Erythroblast (primary cell): ENCODE data around the gene ST6GALNAC4.

Experiments used
- GATA1 ChIP-seq: IDR thresholded peaks from 2 replicates; pipeline ENCODE4 v1.6.1; 2011; ENCODE audit warnings: low read depth, mild to moderate bottlenecking, control low read depth, low read length, moderate library complexity
- POLR2A ChIP-seq: IDR thresholded peaks from 2 replicates; pipeline ENCODE4 v1.6.1; 2011; ENCODE audit warnings: mild to moderate bottlenecking, low read length

- TF ChIP-seq POLR2A: no peak
- TF ChIP-seq GATA1: no peak
Observed at GRCh38 chr9:127912296-127912695, 4.5 kb downstream of the ST6GALNAC4 start.
